Activated CD4-positive, alpha-beta T cell treated with anti-CD3 and anti-CD28 coated beads for 1 hour (primary cell): Measurements from ENCODE around the gene NCOA3.

ENCODE experiments used
- DNase-seq: peaks from one replicate; pipeline ENCODE4 v3.0.0-alpha.2; 2020

The NCOA3 gene

DNA sequence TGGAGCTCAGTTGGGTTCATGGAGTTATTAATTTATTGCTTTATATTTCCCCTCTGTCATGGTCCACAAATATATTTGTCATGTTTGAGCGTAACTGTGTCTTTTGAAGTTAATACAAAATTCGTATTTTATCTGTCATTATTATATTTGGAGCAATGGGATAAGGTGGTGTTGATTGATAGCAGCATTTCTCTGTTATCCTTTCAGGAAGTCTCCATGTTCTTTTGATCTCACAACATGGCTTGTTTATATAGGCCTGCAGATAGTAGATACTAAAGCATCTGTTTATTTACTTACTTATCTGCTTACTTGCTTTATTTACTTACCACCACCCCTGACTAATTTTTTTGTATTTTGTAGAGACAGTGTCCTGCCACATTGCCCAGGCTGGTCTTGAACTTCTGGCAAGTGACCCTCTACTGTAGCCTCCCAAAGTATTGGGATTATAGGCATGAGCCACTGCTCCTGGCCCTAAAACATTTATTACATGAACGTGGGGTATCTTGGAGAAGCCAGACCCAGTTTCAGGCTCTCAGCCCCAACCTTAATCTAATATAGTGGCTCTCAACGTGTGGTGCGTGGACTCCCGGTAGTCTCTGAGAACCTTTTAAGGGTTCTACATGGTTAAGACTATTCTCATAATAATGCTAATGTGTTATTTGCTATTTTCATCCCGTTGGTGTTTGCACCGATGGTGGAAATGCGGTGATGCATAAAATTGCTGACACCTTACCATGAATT is 104.2 kb downstream of the NCOA3 start:
- DNase-seq, result no peak

DNA sequence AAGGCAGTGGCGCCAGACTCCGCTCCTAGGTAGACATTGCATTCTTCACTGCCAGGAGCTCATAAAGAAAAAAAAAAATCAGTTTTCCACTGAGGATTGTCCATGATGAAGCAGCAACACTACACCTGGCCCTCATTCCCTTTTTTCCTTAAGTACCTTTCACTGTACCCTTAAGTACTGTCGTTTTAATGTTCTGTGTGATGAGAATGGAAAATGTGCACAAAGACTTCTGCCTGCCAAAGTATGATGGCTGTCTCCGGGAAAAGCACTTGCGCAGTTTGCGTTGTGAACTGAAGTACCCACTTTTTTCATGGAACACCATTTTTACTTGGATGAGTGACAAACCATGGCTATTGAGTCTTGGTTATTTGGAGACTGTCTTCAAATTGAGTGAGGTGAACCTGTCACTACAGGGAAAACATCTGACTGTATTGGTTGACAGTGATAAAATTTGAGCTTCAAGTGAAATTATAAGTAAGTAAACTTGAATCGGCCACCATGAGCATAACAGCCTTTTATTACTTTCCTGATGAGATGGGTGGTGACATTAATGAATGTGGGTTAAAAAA is 104.8 kb downstream of the NCOA3 start:
- DNase-seq, result no peak

DNA sequence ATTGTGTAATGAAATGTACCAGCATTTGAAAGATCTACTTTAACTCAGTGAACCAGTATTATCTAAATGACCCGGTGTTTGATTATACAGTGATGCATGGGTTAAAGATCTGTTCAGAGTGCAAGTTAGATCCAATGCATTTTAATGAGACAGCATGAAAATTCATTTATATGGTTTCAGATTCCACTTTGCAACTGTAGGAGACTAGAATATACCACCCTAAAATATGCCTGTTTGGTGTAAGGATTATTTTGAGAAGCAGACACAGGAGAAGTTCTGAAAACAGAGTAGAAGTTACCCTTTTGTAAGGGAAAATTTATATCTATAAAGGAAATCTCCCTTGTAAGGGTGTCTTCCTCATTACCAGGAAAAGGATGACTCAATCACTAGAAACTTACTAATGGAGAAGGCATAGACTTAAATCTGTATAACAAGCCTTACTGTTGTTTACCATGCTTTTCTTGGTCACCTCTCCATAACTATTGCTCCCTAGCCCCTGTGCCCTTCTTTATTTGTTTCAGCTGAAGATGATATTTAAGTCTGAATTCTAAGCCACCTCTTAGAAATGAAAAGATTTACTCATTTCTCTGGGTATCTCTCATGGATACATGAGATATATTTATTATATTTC is 105.4 kb downstream of the NCOA3 start:
- DNase-seq, result no peak

DNA sequence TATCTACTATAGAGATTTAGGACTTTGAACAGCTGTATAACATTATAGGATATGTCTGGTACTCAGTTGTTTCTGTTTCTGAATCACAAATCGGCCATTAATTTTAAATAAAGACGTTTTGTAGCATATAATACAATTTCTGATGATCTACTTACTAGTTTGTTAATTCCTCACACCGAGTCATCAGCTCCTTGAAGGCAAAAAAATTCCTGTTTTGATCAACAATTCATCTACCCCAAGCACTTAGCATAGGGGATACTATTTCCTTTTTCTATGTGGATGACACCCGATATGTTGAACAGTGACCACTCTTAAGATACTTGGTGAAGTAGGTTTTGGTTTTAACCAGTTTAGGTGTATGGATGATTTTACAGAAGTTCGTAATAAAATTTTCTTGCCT is 107.3 kb downstream of the NCOA3 start:
- no peak for DNase-seq

DNA sequence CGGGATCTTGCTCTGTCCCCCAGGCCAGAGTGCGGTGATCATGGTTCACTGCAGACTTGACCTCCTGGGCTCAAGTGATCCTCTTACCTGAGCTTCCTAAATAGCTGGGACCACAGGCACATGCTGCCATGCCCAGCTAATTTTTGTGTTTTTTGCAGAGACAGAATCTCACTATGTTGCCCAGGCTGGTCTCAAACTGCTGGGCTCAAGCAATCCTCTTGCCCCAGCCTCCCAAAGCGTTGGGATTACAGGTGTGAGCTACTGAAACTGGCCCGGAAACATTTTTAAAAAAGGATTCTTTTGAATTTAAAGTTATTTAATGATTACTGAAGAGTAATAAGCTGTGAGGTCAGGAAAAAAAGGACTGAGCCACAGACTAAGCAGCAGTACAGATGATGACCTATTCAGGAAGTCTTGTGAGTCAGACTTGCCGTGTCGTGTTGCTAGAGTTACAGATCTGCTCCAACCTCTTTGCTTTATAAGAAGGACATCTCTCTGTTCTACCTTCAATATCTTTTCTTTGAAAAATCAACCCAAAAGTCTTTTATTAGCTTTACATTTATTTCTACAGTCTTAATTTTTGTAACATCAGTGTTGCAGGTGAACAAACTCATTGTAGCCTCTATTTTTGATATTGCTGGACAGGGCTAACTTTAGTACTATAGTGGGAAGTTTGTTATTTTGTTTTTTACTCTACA is 108.7 kb downstream of the NCOA3 start:
- DNase-seq, result peak; percentile 71

DNA sequence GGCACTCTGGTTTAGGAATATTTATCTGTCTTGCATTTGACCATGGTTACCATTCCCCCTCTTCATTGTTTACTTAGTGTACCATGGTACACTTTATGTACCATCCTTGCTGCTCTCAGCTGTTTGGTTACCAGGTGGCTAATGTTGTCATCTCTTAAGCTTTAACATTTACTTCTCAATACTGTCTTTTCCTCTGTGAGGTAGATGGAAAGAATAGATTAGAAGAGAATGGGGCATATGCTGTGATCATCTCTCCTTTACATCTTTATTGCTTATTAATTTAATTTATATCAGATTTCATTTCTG is 109.2 kb downstream of the NCOA3 start:
- no peak for DNase-seq

DNA sequence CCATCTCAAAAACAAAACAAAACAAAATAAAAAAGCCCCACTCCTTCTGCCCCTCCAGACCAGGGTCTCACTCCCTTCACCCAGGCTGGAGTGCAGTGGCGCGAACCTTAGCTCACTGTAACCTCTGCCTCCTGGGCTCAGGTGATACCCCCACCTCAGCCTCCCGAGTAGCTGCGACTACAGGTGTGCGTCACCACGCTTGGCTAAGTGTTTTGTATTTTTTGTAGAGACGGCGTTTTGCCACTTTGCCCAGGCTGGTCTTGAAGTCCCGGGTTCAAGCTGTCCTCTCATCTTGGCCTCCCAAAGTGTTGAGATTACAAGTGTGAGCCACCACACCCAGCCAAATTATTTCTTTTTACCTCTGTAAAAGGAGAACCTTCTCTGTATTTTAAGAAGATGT is 110.1 kb downstream of the NCOA3 start:
- DNase-seq, result no peak

DNA sequence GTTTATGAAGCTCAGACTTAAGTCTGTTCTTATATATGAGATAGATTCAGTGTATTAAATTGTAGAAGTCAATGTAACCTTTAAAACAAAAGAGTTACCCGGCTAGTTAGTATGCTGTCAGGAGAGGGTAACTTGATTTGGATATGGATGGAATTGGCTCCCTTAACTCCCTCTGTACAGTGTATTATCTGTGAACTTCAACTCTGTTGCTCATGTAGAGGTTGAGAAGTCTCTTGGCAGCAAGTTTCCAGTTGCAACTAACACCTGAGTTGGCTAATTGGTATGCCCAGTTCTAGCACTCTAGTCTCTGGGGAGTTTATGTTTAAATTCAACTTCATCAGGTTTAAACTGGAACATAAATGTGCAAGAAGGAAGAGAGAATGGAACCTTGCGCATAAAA is 111.0 kb downstream of the NCOA3 start:
- DNase-seq, result no peak

DNA sequence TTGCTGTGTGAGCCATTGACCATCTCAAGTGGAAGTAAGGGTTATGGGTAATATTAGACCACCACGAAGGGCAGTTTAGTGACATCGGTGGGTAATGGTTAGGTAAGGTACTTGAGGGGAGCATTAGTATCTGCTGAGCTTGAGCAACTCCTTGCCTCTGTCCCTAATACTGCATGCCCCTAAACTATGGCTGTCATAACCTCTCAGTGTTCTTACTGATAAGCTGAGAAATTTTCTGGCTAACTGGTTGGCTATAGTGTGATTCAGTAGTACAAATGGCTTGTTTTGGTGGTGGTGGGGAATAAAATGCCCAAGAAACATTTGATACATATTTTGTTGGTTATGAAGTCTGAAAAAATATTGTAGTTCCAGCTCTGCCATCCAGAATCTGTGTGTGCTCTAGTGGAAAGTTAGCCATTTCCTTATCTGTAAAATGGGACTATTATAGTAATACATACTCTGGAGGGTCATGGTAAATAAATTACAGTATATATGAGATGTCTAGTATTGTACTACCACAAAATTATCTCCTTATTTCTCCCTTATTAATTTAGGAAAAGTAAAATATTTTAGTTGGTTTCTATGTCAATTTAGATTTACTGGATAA is 113.1 kb downstream of the NCOA3 start:
- DNase-seq, result no peak

DNA sequence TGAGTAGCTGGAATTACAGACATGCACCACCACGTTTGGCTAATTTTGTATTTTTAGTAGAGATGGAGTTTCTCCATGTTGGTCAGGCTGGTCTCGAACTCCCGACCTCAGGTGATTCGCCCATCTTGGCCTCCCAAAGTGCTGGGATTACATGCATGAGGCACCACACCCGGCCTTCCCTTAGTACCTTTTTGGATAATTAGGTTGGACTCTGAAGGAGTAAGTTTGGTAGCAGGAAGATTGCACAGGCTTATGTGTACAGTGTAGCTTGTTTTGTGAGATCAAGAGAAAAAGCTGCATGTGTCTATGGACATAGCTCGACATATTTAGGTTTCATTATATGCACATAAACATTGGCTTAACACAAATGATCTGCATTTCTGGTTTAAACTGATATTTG is 116.8 kb downstream of the NCOA3 start:
- no peak for DNase-seq

DNA sequence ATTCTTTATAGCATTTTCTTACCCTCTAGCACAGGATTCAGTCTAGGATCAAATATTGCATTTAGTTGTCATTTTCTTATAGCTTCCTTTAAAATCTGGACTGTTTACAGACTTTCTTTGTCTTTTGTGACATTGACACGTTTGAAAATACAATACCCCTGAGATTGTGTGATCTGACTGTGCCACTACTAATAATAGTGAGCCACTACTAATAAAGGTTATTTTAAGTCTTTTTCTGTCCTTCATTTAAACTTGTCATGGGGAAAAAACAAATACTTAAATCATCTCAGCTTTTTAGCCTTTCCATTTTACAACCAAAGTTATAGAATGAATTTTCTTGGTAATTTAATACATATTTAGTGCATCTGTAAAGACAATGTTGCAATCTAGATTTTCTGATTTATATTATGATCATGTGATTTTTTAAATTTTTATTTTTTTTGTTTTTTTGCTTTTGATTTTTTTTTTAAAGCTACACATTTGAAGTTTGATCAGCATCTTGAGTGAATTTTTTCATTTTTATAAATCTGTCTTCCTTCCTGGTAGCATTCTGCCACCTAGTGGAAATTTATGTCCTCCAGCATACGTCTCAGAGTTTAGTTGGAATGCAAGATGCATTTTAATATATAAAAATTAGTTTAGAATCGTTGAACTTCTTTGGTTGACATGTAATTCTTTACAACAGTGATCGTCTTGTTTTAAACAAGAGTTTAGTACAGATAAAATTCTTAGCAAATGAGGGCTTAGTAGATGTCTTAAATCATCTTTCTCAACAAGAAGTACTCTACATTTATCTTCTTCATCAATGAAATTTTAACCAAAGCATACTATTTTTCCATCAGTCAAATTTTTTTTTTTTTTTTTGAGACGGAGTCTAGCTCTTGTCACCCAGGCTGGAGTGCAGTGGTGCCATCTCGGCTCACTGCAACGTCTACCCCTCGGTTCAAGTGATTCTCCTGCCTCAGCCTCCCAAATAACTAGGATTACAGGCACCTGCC is 119.4 kb downstream of the NCOA3 start:
- no peak for DNase-seq

DNA sequence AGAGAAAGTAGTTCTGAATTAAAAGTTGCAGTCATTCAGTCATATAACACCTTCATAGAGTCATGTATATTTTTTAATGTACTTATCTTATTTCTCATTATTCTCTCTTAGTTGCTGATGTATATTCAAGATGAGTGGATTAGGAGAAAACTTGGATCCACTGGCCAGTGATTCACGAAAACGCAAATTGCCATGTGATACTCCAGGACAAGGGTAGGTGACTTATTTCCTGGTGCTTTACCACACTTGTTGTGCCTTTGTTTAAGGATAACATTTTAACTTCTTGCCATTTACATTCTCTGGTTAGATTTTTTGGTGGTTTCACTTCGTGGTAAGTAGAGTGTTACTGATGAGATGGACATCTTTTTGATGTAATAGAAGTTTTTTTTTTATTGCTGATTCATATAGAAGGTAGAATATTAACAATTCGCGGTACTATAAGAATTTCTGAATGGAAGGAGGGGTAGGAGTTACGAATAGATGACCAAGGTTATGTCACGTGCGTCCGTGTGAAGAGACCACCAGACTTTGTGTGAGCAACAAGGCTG is 120.5 kb downstream of the NCOA3 start:
- no peak for DNase-seq

DNA sequence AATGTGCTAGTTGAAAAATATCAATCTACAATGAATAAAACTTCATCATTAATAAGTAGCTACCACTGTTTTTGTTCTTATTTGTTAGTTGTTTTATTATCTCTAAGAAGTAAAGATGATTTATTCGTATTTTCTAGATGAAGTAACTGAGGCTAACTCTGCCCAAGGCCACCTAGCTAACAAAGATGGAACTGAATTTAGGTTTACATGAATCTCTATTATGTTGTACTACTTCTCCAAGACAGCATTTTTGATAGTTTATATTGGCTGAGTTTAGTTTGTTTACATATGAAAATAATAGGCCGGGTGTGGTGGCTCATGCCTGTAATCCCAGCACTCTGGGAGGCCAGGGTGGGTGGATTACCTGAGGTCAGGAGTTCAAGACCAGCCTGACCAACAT is 121.5 kb downstream of the NCOA3 start:
- DNase-seq, result no peak

DNA sequence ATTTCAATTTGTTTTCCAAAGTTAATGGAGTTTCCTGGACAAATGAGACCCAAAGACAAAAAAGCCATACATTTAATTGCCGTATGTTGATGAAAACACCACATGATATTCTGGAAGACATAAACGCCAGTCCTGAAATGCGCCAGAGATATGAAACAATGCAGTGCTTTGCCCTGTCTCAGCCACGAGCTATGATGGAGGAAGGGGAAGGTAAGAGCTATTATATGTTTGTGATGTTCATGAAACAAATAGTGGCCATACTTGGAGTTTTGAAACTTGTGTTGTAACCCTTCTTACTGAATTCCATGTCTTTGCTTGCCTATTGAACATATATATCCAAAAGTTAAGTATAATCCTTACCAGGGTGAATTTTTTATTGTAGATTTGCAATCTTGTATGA is 125.9 kb downstream of the NCOA3 start:
- DNase-seq, result no peak

DNA sequence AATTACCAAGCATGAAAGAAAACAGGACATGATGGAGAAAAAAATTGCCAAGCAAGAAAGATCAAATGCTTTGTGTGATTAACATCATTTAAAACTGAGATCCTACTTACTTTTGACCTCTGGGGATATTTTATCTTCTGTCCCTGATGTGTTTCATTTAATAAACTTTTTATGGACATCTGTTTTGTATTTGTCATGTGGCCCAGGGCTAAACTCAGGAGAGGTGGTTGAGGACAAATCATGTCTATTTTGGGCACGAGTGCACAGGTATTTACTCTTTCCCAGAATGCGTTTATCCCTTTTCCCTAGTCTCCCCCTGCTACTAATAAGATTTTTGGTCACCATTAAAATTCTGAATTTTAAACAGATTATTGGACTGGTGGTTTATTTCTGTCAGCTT is 128.2 kb downstream of the NCOA3 start:
- DNase-seq, result no peak

DNA sequence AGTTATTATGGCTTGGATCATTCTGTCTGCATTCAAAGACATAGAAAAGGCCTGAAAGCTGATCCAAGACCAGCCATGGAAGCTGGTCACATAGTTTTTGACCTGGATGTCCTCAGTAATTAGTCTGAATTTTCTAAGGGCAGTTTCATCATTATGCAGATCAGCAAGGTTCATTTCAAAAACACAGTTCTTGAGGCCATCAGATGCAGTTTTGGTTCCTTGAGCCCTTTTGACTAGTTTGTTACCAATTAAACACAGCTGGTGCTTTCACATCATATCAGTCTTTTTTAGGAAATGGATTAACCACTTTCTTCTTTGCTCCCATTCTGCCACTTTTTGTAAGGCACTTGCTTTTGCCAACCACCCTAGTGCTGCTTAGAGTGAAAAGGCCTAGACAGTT is 129.4 kb downstream of the NCOA3 start:
- DNase-seq, result no peak

DNA sequence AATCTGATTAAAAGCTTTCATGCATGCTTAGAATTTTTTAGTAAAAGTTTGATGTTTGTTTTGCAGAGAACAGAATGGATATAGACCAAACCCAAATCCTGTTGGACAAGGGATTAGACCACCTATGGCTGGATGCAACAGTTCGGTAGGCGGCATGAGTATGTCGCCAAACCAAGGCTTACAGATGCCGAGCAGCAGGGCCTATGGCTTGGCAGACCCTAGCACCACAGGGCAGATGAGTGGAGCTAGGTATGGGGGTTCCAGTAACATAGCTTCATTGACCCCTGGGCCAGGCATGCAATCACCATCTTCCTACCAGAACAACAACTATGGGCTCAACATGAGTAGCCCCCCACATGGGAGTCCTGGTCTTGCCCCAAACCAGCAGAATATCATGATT is 133.6 kb downstream of the NCOA3 start:
- no peak for DNase-seq

DNA sequence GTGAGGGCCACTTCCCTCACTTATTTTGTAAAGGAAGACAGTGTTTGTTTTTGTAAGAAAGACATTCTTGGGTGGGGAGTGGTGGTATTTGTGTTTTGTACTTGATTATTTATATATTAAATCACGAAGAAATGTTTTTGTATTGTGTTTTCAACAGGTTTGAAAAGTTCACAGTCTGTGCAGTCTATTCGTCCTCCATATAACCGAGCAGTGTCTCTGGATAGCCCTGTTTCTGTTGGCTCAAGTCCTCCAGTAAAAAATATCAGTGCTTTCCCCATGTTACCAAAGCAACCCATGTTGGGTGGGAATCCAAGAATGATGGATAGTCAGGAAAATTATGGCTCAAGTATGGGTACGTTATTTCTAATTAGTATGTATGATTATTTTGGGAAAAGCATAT is 137.2 kb downstream of the NCOA3 start:
- no peak for DNase-seq

DNA sequence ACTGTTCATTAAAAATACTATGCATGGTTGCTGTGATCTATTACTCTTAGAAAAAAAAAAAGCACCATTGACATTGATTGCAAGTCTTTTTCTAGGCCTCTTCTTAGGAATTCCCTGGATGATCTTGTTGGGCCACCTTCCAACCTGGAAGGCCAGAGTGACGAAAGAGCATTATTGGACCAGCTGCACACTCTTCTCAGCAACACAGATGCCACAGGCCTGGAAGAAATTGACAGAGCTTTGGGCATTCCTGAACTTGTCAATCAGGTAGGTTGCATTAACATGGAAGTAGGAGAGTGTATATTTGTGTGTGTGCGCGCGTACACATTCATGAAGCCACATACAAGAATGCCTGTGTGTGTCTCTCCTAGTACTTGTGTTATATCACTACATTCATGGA is 140.4 kb downstream of the NCOA3 start:
- no peak for DNase-seq

DNA sequence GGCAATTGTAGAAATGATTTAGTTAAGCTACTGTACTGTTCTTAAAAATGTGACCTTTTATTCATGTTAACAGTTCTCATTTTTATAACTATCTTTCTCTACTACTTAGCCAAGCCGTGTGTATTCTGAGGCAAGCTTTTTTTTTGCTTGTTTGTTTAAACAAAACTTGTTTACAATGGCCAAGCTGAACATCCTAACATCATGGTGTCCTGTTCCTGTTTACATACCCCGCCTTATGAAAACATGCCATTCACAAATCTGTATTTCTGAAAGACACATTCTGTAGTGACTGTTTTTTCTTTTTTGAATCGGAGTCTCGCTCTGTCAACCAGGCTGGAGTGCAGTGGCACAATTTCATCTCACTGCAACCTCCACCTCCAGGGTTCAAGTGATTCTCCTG is 140.9 kb downstream of the NCOA3 start:
- DNase-seq, result no peak

DNA sequence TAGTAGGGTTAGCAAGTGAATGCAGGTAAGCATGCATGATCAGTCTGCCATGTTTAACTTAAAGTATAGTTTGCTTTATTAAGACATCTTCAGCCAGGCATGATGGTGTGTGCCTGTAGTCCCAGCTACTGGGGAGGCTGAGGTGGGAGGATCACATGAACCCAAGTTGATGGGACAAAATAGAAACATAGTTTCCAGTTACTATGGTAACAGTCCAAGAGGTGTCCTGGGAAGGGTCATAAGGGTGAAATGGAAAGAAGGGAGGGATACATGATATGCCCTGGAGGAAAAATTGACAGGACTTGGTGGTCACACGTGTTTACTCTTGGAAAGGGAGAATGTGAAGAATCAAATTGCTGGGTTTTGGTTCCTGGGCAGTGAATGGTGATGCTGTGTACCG is 143.9 kb downstream of the NCOA3 start:
- DNase-seq, result no peak

DNA sequence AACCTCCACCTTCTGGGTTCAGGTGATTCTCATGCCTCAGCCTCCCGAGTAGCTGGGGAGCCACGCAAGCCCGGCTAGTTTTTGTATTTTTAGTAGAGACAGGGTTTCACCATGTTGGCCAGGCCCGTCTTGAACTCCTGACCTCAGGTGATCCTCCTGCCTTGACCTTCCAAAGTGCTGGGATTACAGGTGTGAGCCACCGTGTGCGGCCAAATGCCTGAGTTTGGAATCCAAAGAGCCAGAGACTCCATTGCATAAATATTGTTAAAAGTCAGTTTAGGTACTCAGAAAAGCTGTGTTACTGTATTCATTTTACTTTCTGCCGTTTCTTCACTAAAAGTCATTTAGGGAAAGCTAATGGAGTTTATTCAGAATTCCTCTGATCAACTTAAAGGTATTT is 146.3 kb downstream of the NCOA3 start:
- DNase-seq, result no peak
